ENCODE data around the gene RNF168.
"Not testable (repeated sequence)": the region's sequence is repeated elsewhere in the genome, so short reads cannot be mapped to it uniquely, and the experiment has no call there.

Gene RNF168

DNA sequence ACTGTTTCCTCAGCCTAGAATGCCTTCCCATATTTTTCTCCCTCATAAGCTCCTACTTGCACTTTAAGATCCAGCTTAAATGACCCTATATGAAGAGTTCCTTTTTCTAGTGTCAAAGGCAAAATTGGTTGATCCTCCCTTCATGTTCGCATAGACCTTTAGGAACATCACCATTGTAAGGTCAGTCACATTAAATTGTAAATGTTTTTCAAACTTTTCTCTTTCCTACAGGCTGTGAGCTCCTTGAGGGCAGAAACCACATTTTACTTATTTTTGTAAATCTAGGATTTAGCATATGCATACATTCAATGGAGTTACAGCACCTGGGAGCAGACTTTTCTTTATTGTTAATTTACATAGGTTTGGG lies 10.8 kb upstream of the RNF168 start:
- no peak for DNase-seq

DNA sequence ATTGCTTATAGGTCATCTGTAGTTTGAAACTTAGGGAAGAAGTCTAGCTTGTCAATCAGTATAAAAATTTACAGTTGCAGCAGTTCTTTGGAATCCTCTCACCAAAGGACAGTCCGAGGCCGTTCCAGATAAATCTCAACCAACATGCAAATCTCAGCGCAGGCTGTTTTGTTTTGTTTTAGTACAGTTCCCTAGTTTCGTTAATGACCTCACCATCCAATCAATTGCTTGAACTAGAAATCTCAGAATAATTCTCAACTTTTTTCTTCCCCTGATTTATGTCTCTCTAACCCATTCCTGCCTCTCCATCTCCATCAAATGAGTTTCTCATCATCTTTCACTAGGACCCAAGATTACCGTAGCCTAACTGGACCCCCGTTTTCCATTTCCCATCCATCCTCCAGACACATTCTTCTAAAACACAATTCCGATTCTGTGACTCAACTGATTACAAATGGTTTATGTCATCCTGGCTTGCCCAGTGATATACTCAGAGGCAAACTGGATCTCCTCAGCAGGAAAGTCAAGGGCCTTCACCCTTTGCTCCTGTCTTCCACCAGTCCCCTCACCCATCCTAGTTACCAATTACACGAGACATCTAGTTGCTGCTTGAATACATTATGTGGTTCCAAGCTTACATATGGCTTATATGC lies 10.3 kb upstream of the RNF168 start:
- no peak for DNase-seq

DNA sequence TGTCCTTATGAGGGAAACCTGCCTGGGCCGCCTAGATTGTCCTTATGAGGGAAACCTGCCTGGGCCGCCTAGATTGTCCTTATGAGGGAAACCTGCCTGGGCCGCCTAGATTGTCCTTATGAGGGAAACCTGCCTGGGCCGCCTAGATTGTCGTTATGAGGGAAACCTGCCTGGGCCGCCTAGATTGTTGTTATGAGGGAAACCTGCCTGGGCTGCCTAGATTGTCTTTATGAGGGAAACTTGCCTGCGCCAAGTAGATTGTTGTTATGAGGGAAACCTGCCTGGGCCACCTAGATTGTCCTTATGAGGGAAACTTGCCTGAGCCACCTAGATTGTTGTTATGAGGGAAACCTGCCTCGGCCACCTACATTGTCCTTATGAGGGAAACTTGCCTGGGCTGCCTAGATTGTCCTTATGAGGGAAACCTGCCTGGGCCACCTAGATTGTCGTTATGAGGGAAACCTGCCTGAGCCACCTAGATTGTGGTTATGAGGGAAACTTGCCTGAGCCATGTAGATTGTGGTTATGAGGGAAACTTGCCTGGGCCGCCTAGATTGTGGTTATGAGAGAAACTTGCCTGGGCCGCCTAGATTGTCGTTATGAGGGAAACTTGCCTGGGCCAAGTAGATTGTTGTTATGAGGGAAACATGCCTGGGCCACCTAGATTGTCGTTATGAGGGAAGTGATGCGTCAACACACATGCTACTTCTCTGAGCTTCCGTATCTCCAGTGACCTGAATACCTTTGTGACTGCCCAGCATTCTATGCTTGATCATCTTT lies 8.3 kb upstream of the RNF168 start:
- not testable (repeated sequence) for DNase-seq

- DNase-seq = not testable (repeated sequence)
Observed at GRCh38 chr3:196511108-196511507, 7.5 kb upstream of the RNF168 start.

- no peak for DNase-seq
Observed at GRCh38 chr3:196506687-196507086, 3.1 kb upstream of the RNF168 start.

DNA sequence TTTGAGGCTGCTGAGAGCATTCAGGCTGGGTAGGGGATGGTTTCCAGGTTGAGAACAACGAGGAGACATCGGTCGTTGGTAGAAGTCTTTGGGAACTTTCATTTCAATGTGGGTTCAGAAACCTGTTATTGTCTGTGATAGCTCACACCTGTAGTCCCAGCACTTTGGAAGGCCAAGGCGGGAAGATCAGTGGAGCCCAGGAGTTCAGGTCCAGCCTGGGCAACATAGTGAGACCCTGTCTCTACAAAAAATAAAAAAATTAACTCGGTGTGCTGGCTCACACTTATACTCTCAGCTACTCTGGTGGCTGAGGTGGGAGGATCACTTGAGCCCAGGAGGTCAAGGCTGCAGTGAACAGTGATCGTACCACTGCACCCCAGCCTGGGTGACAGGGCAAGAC lies 988 bp upstream of the RNF168 start:
- no peak for DNase-seq

GRCh38 chr3:196504077-196504398 lies 470 bp upstream of the RNF168 start:
- not testable (repeated sequence) for DNase-seq

DNA sequence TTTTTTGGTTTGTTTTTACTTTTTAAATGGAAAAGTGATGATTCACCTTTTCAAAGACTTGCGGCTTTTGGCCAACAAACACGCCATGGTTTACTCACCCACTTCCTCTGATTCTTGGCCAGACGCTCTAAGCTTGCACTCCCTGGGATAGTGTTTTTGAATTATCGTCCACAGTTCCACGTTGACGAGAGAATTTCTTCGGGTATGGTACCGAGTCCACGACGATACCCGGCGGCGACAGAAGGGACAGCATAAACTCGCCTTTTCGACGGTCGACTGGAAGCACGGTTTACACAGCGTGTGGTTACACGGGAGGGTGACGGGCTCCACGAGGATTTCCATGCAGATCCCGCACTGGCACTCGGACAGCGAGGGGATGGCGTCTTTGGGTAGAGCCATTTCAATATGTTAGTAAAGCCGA lies 783 bp downstream of the RNF168 start:
- peak; percentile 64 for DNase-seq

DNA sequence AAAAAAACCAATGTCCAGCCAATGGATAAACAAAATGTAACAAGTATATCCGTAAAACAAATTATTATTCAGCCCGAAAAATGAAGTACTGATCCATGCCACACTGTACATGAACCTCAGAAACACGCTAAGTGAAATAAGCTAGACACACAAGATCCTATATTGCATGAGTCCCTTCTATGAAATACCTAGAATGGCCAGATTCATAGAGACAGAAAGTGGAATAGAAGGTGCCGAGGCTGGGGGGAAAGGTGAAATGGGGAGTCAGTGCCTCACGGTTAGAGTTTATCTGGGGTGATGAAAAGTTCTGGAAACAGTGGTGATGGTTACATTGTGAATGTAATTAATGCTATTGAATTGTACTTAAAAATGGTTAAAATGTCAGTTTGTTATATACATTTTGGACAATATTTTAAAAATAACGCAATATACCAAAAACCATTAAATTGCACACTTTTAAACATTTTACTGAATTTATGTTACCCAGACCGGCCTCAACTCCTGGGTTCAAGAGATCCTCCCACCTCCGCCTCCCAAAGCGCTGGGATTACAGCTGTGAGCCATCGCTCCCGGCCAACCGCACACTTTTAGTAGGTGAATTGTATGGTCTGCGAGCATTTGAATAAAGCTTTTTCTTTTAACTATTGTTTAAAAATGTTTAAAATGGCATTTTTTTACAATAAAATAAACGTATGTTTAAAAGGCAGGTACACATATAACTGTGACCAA lies 2.1 kb downstream of the RNF168 start:
- no peak for DNase-seq

DNA sequence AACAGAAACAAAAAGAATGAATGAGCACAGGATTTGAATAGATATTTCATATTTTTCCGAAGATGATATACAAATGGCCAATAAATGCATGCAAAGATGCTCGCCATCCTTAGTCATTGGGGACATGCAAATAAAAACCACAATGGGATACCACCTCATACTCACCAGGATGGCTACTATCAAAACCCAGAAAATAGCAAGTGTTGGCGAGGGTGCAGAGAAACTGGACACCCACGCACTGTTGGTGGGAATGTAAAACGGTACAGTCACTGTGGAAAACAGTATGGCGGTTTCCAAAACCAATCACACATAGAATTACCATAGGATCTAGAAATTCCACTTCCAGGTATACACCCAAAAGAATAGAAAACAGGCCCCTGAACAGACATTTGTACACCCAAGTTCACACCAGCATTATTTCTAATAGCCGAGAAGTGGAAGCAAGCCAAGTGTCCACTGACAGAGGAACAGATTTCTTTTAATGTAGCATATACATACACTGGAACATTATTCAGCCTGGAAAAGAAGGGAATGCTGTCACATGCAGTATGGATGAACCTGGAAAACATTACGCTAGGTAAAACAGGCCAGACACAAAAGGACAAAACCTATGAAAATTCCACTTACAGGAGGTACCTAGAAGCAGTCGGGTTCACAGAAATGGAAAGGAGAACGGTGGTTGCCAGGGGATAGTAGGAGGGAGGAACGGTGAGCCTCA lies 3.6 kb downstream of the RNF168 start:
- DNase-seq = no peak

DNA sequence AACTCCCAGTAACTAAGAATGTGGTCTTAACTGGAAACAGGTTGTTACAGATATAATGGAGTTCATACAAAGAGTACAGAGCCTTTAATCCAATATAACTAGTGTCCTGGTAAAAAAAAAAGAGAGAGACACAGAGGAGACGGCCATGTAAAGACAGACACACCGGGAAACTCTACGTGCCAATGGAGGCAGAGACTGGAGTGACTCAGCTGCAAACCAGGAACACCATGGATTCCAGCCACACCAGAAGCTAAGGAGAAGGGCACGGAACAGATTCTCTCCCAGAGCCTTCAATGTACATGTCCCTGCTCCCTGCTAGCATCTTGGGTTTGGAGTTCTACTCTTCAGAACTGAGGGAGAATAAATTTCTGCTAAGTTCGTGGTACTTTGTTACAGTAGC lies 4.5 kb downstream of the RNF168 start:
- DNase-seq = no peak

DNA sequence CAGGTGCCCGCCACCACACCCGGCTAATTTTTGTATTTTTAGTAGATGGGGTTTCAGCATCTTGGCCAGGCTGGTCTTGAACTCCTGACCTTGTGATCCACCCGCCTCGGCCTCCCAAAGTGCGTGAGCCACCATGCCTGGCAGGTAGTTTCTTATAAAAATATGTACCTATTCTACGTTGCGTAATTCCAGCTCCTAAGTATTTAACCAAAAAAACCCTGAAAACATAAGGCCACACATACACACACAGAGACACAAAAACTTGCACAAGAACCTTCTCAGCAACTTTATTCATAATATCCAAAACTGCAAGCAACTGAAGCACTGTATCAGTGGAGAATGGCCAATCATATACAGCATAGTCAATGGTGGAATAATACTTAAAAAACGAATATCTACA lies 5.3 kb downstream of the RNF168 start:
- no peak for DNase-seq

- no peak for DNase-seq
Observed at GRCh38 chr3:196496183-196496582, 7.4 kb downstream of the RNF168 start.

DNA sequence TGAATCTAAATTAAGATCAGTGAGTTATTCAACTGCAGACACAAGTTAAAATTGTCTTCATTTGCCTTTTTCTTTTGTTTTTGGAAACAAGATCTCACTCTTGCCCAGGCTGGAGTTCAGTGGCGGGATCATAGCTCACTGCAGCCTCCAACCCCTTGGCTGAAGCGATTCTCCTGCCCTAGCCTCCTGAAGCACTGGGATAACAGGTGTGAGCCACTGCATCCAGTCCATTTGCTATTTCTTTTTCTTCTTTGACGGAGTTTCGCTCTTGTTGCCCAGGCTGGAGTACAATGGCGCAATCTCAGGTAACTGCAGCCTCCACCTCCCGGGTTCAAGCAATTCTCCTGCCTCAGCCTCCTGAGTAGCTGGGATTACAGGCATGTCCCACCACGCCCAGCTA lies 10.3 kb downstream of the RNF168 start:
- DNase-seq = no peak

- no peak for DNase-seq
Observed at GRCh38 chr3:196492080-196492479, 11.5 kb downstream of the RNF168 start.

- no peak for DNase-seq
Observed at GRCh38 chr3:196489747-196490146, 13.8 kb downstream of the RNF168 start.

- DNase-seq = no peak
Observed at GRCh38 chr3:196486263-196486662, 17.3 kb downstream of the RNF168 start.

DNA sequence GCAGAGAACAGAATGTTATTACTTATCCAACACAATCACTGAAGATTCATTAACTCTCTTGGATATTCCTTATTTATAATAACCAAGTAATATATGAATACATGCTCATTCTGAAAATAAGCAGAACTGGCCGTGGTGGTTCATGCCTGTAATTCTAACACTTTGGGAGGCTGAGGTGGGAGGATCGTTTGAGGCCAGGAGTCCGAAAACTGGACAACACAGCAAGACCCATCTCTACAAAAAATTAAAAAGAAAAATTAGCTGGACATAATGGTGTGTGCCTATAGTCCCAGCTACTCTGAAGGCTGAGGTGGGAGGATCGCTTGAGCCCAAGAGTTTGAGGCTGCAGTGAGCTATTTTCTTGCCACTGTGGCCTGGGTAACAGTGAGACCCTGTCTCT lies 25.9 kb downstream of the RNF168 start:
- no peak for DNase-seq

DNA sequence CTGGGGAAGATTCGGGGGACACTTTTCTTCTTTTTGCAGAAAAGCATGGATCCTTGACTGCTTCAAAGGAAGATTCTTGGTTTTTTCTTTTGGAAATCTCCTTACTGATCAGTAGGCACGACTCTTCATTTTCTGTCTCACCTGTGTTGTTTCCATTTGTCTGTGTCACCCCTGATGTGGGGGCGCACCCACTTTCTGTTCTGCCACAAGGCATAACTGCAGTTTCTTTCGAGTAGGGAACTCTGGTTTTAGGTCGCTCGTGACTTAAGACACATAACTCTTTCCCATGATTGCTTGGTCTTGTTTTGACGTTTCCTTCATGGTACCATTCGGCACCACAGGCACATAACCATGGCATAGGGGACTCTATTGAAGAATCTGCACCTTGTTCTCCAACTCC lies 31.3 kb downstream of the RNF168 start:
- no peak for DNase-seq

DNA sequence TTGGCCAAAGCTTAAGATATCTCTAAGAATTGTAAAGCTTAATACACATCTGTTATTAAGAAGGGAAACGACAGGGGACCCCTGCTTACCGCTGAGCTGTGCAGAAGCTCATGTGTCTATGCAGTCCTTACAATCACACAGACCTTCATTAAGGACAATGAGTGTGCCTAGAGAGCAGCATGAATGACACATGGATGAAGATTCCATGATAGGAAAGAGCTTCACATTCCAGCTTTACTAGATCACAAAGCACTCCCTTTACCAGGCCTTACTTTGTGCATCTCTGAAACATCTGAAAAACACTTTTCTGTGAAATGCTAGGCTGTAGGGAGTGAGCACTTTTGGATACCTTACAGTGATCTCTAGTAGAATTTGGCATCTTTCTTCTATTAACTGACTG lies 32.0 kb downstream of the RNF168 start:
- DNase-seq = no peak

- DNase-seq = not testable (repeated sequence)
Observed at GRCh38 chr3:196470182-196470581, 33.4 kb downstream of the RNF168 start.

DNA sequence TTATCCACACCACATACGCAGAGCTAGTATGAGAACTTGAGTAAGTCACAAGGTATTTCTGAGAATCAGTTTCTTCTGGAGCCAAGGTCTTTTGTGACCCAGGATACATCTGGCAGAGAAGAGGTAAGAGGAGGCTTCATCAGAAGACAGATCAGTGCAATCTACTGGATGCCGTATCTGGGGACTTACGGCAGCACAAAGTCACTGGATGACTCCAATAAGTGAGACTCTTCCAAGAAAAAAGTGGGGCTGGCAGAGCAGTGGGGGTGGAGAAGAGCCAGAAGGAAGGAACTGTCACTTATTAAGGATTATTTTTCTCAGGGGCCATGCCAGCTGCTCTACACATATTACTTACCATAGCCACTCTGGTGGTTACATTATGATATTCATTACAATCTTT lies 39.8 kb downstream of the RNF168 start:
- no peak for DNase-seq

DNA sequence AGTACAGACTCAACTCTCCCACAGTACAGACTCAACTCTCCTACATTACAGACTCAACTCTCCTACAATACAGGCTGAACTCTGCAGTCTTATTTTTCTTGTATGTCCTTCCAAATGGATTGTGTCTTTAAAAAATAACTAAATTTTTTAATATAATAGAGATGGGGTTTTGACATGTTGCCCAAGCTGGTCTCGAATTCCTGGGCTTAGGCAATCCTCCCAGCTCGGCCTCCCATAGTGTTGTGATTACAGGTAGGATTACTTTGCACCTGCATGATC lies 40.2 kb downstream of the RNF168 start:
- no peak for DNase-seq

Data from DMS79 (cell line).